OCI-LY1 (cell line): ENCODE measurements around the gene FAM81A.
A peak's percentile ranks its signal among the peaks of the same experiment; 100 is the strongest.
"Not testable (repeated sequence)": the region's sequence is repeated elsewhere in the genome, so short reads cannot be mapped to it uniquely, and the experiment has no call there.

ENCODE experiments used
- H2AFZ ChIP-seq: fragments of 200-600 bp; sonication (generic), shearing (Covaris generic); 2 replicates; pipeline ENCODE4 v1.6.0; 2014; ENCODE audit warnings: antibody characterized with exemption, mild to moderate bottlenecking, low read length
- H3F3A ChIP-seq: fragments of 200-600 bp; sonication (generic), shearing (Covaris generic); 2 replicates; pipeline ENCODE4 v1.6.0; 2014; ENCODE audit warnings: mild to moderate bottlenecking, antibody characterized with exemption, low read length, moderate library complexity; ENCODE audit not compliant: insufficient read depth
- H3K27ac ChIP-seq: fragments of 200-600 bp; sonication (generic); 2 replicates; pipeline ENCODE4 v1.5.1; 2014; ENCODE audit warnings: low read length, mixed run types, mild to moderate bottlenecking, low read depth; ENCODE audit not compliant: poor library complexity, severe bottlenecking
- H3K27me3 ChIP-seq: fragments of 200-600 bp; sonication (generic); 2 replicates; pipeline ENCODE4 v1.6.0; 2014; ENCODE audit warnings: antibody characterized with exemption, mild to moderate bottlenecking, low read length, moderate library complexity; ENCODE audit not compliant: insufficient read depth
- H3K36me3 ChIP-seq: fragments of 200-600 bp; sonication (generic); 2 replicates; pipeline ENCODE4 v1.6.1; 2014; ENCODE audit warnings: mild to moderate bottlenecking, antibody characterized with exemption, low read length, moderate library complexity, mixed read lengths; ENCODE audit not compliant: insufficient read depth
- H3K4me1 ChIP-seq: fragments of 200-600 bp; sonication (generic); 2 replicates; pipeline ENCODE4 v1.5.1; 2014; ENCODE audit warnings: mild to moderate bottlenecking, low read length, moderate library complexity; ENCODE audit not compliant: insufficient read depth, severe bottlenecking
- H3K4me2 ChIP-seq: fragments of 200-600 bp; sonication (generic), shearing (Covaris generic); 2 replicates; pipeline ENCODE4 v1.6.1; 2014; ENCODE audit warnings: low read length
- H3K4me3 ChIP-seq: fragments of 200-600 bp; sonication (generic); 2 replicates; pipeline ENCODE4 v1.5.1; 2014; ENCODE audit warnings: low read length, low read depth, mild to moderate bottlenecking, mixed read lengths; ENCODE audit not compliant: poor library complexity, severe bottlenecking
- H3K79me2 ChIP-seq: fragments of 200-600 bp; shearing (Covaris generic); 2 replicates; pipeline ENCODE4 v1.6.1; 2016; ENCODE audit warnings: mixed run types, low read length, mixed read lengths; ENCODE audit not compliant: insufficient read depth
- H3K9ac ChIP-seq: fragments of 200-600 bp; sonication (generic), shearing (Covaris generic); 2 replicates; pipeline ENCODE4 v1.6.1; 2014; ENCODE audit warnings: mild to moderate bottlenecking, low read length, mixed read lengths
- H3K9me2 ChIP-seq: fragments of 200-600 bp; sonication (generic), shearing (Covaris generic); 2 replicates; pipeline ENCODE4 v1.6.1; 2014; ENCODE audit warnings: low read depth, mild to moderate bottlenecking, low read length, mixed read lengths
- H3K9me3 ChIP-seq: fragments of 200-600 bp; shearing (Covaris generic); 2 replicates; pipeline ENCODE4 v1.6.1; 2014; ENCODE audit warnings: low read length, mixed read lengths
- H4K20me1 ChIP-seq: fragments of 200-600 bp; sonication (generic), shearing (Covaris generic); 2 replicates; pipeline ENCODE4 v1.6.0; 2016; ENCODE audit warnings: mild to moderate bottlenecking, low read length; ENCODE audit not compliant: insufficient read depth
- EZH2 ChIP-seq: fragments of 200-600 bp; sonication (generic), shearing (Covaris generic); IDR thresholded peaks from 2 replicates; pipeline ENCODE4 v1.8.0; 2017; ENCODE audit warnings: borderline replicate concordance, mixed run types, mild to moderate bottlenecking, antibody characterized with exemption, low read length, moderate library complexity, mixed read lengths
- TF ChIP-seq, protein P1 (sequence below): fragments of 200-600 bp; sonication (generic), shearing (Covaris generic); IDR thresholded peaks from 2 replicates; pipeline ENCODE4 v1.5.1; 2017; ENCODE audit warnings: mild to moderate bottlenecking, antibody characterized with exemption, low read length, moderate library complexity, mixed read lengths

FAM81A gene

DNA sequence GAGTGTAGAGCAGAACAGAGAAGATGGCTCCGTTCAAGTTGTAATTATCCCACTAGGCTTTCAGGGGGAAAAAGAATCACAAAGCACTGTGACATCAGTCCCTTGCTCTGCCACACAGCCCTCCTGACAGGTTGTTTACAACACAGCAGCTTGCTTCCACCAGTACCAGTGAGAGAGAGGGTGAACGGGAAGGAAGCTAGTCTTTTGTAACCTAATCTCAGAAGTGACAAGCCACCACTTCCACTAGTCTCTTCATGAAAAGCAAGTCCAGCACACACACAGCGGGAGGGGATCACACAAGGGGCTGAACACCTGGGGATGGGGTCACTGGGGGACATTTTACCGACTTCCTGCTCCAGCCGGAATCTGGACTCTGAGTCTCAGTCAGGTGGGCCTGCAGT, 86.3 kb downstream of the FAM81A start:
- peak overlapping the region; percentile 12 for H3K4me3 ChIP-seq
- no peaks in the 10 kb centered on the region for H3K79me2 ChIP-seq
- TF ChIP-seq, protein P1, sequence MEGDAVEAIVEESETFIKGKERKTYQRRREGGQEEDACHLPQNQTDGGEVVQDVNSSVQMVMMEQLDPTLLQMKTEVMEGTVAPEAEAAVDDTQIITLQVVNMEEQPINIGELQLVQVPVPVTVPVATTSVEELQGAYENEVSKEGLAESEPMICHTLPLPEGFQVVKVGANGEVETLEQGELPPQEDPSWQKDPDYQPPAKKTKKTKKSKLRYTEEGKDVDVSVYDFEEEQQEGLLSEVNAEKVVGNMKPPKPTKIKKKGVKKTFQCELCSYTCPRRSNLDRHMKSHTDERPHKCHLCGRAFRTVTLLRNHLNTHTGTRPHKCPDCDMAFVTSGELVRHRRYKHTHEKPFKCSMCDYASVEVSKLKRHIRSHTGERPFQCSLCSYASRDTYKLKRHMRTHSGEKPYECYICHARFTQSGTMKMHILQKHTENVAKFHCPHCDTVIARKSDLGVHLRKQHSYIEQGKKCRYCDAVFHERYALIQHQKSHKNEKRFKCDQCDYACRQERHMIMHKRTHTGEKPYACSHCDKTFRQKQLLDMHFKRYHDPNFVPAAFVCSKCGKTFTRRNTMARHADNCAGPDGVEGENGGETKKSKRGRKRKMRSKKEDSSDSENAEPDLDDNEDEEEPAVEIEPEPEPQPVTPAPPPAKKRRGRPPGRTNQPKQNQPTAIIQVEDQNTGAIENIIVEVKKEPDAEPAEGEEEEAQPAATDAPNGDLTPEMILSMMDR, result no peak
- TF ChIP-seq EZH2, result no peak
- H3K36me3 ChIP-seq, result peaks cover 31% of the 10 kb centered on the region
- H3K9me2 ChIP-seq, result no peaks in the 10 kb centered on the region
- 0 out of 2 replicates have a peak overlapping the region, but pooled peaks have one; percentile 34 for H2AFZ ChIP-seq
- no peaks in the 10 kb centered on the region for H3K9me3 ChIP-seq
- H3F3A ChIP-seq, result peaks cover 4% of the 10 kb centered on the region; the same call in 1 of the 2 replicates
- H3K9ac ChIP-seq, result peak overlapping the region; percentile 43; the same call in 1 of the 2 replicates
- H3K27me3 ChIP-seq, result no peaks in the 10 kb centered on the region
- H3K4me1 ChIP-seq, result peaks cover 39% of the 10 kb centered on the region
- peak overlapping the region; percentile 42; the same call in 1 of the 2 replicates for H3K4me2 ChIP-seq
- peak overlapping the region; percentile 93 for H3K27ac ChIP-seq
- H4K20me1 ChIP-seq, result no peaks in the 10 kb centered on the region

DNA sequence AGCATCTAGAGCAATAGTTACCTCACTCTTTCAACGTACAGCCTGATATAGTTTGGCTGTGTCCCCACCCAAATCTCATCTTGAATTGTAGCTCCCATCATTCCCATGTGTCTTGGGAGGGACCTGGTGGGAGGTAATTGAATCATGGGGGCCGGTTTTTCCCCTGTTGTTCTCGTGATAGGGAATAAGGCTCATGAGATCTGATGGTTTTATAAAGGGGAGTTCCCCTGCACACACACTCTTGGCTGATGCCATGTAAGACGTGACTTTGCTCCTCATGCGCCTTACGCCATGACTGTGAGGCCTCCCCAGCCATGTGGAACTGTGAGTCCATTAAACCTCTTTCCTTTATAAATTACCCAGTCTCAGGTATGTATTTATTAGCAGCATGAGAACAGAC, 88.5 kb downstream of the FAM81A start:
- not testable (repeated sequence) for H3K27ac ChIP-seq, H3K9me2 ChIP-seq, H3K27me3 ChIP-seq, H3K9me3 ChIP-seq, H3F3A ChIP-seq, H2AFZ ChIP-seq, H3K4me2 ChIP-seq, H3K4me3 ChIP-seq, H3K79me2 ChIP-seq, H4K20me1 ChIP-seq, H3K9ac ChIP-seq
- Histone ChIP-seq H3K4me1 (peaks cover 39% of the 10 kb centered on the region), H3K36me3 (peaks cover 13% of the 10 kb centered on the region; the same call in 1 of the 2 replicates)

DNA sequence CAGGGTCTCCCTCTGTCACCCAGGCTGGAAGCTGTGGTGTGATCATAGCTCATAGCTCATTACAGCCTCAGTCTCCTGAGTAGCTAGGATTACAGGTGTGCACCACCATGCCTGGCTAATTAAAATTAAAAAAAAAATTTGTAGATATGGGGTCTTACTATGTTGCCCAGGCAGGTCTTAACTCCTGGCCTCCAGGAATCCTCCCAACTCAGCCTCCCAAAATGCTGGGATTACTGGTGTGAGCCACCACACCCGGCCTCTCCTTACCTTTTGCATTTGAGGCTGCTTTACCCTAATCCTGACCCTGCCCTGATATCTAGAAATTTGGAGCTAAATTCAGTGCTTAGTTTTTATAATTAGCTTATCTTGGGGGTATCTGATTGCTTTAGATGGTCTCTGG, 90.4 kb downstream of the FAM81A start:
- Histone ChIP-seq H4K20me1 (no peaks in the 10 kb centered on the region), H3K9me3 (no peaks in the 10 kb centered on the region), H3K27me3 (no peaks in the 10 kb centered on the region), H3K36me3 (no peaks in the 10 kb centered on the region), H3K4me2 (no peak overlapping the region), H3K79me2 (no peaks in the 10 kb centered on the region), H3K9me2 (no peaks in the 10 kb centered on the region), H3F3A (peaks cover 2% of the 10 kb centered on the region; the same call in 1 of the 2 replicates), H3K4me3 (no peak overlapping the region), H3K4me1 (peaks cover 37% of the 10 kb centered on the region), H3K9ac (no peak overlapping the region), H3K27ac (no peak overlapping the region), H2AFZ (no peak overlapping the region)
- TF ChIP-seq, protein P1, result no peak
- no peak for TF ChIP-seq EZH2

DNA sequence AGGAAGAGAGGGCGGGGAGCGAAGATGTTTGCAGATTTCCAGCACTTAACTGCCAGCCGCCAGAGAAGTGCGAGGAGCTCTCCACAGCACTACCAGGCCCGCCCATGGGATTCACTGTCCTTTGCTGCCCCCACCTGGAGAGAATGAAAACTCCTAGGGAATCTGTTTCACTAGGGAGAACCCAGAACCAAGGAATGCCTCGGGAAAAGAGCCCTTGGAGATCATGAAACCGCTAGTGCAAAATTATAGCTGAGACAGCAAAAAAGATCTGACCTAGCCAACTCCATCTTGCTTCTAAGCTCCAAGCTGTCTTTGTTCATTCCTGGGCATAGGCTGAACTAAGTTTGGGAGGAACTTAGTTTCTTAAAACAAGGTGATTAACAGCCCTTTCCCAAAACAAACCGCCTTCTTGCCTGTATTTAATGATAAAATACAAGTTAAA, 91.0 kb downstream of the FAM81A start:
- no peaks in the 10 kb centered on the region for H3K9me3 ChIP-seq
- no peaks in the 10 kb centered on the region for H3K9me2 ChIP-seq
- H3K4me3 ChIP-seq, result no peak overlapping the region
- TF ChIP-seq, protein P1, result peak; percentile 85
- TF ChIP-seq EZH2, result no peak
- H2AFZ ChIP-seq, result no peak overlapping the region
- peaks cover 32% of the 10 kb centered on the region for H3K4me1 ChIP-seq
- no peak overlapping the region for H3K27ac ChIP-seq
- H3K36me3 ChIP-seq, result no peaks in the 10 kb centered on the region
- H3K4me2 ChIP-seq, result no peak overlapping the region
- H3F3A ChIP-seq, result no peaks in the 10 kb centered on the region; the same call in 1 of the 2 replicates
- H3K27me3 ChIP-seq, result no peaks in the 10 kb centered on the region
- no peaks in the 10 kb centered on the region for H3K79me2 ChIP-seq
- no peaks in the 10 kb centered on the region for H4K20me1 ChIP-seq
- no peak overlapping the region for H3K9ac ChIP-seq
